HG02884 (cell line): Measurements from ENCODE around the gene ITPK1.

ENCODE experiments used
- ATAC-seq: cut with Tn5 transposase; IDR thresholded peaks from one replicate; pipeline ENCODE4 v1.9.1; 2021; ENCODE audit warnings: mild to moderate bottlenecking, moderate library complexity; ENCODE audit not compliant: unreplicated experiment

The ITPK1 gene

GRCh38 chr14:92974541-92975345 lies 141.0 kb downstream of the ITPK1 start:
- ATAC-seq = no peak

- ATAC-seq = no peak
Measured at GRCh38 chr14:92973798-92974372, 141.8 kb downstream of the ITPK1 start.

GRCh38 chr14:92973261-92973797 lies 142.4 kb downstream of the ITPK1 start:
- no peak for ATAC-seq

GRCh38 chr14:92971601-92972180 lies 144.0 kb downstream of the ITPK1 start:
- no peak for ATAC-seq

- no peak for ATAC-seq
Measured at GRCh38 chr14:92970271-92970670, 145.5 kb downstream of the ITPK1 start.

GRCh38 chr14:92969871-92970270 lies 145.9 kb downstream of the ITPK1 start:
- no peak for ATAC-seq

GRCh38 chr14:92969430-92969829 lies 146.3 kb downstream of the ITPK1 start:
- ATAC-seq = no peak

GRCh38 chr14:92968291-92969020 lies 147.3 kb downstream of the ITPK1 start:
- no peak for ATAC-seq

- ATAC-seq = no peak
Measured at GRCh38 chr14:92967346-92967926, 148.3 kb downstream of the ITPK1 start.

- ATAC-seq = no peak
Measured at GRCh38 chr14:92965281-92965680, 150.4 kb downstream of the ITPK1 start.

- ATAC-seq = no peak
Measured at GRCh38 chr14:92964124-92965109, 151.3 kb downstream of the ITPK1 start.

GRCh38 chr14:92963301-92964123 lies 152.2 kb downstream of the ITPK1 start:
- ATAC-seq = no peak

GRCh38 chr14:92962831-92963095 lies 153.0 kb downstream of the ITPK1 start:
- ATAC-seq = no peak

- ATAC-seq = no peak
Measured at GRCh38 chr14:92962031-92962830, 153.5 kb downstream of the ITPK1 start.

- ATAC-seq = no peak
Measured at GRCh38 chr14:92961567-92961855, 154.2 kb downstream of the ITPK1 start.

- no peak for ATAC-seq
Measured at GRCh38 chr14:92960706-92961566, 154.8 kb downstream of the ITPK1 start.
